Measurements from ENCODE around the gene TMEM252. TPM values are rescaled to one million over a fixed set of nuclear protein-coding genes. Genes with fewer than 3 reads are reported as not detected.

TMEM252 gene
- total RNA-seq, 2 experiments from 2014 or later: not detected

DNA sequence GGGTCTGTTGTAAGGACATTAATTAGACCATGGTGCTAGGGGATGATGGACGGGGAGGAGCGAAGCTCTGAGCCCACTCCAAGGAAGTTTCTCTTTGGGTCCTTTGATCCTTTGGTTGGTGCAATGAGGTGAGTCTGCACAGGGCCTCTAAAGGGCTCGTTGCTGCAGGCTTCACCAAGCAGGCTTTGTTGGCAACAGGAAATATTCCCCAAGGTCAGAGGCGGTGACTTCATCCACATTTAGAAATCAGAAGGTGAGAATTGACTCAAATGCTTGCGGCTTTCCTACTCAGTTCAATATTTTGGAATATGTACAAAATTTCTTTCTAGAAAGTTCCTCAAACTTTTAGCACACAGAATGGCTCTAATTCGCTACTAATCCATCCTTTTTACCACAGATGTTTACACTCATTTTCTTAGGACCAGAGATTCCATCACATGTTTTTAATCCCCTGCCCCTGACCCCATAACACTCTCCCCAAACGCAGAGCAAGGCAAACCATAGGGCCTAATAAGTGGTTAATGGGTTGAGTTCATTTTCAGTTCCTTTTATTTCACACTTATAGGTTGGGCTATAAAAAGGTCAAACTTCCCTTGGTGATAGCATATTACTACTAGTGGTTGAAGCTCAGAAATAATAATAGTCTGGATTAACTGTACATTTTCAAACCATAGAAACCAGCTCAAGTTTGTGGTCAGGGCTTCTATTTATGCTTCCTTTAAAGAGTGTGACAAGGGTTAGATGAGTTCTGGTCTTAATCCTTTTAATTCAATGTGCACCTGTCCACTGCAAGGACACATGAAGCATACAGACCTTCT, 37.3 kb upstream of the TMEM252 start:
- H3K4me3 ChIP-seq (ENCODE audit: low read depth, low read length, poor library complexity, severe bottlenecking): peak overlapping the region; percentile 44

DNA sequence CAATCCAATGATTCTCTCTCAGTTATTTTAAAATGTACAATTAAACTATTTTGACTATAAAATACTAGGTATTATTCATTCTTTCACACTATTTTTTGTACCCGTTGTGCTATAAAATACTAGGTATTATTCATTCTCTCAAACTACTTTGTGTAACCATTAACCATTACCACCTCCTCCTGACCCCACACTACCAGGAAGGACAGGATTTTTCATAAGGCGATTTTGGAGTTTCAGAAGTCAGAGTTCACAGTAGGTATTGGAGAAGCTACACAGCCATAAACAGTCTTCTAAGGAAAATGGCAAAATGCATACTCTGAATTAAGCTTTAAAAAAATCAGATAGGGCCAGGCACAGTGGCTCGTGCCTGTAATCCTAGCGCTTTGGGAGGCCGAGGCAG, 35.1 kb upstream of the TMEM252 start:
- Histone ChIP-seq H3K4me3 (ENCODE audit: low read depth, low read length, poor library complexity, severe bottlenecking) (no peak overlapping the region), H3K79me2 (ENCODE audit: insufficient read depth, low read depth, low read length) (no peaks in the 10 kb centered on the region), H3K9me2 (ENCODE audit: insufficient read depth, low read length) (no peaks in the 10 kb centered on the region), H3K27ac (ENCODE audit: low read depth, low read length, poor library complexity, severe bottlenecking) (no peak overlapping the region), H3K4me1 (ENCODE audit: insufficient read depth, low read length, poor library complexity, severe bottlenecking) (peaks cover 58% of the 10 kb centered on the region), H3K4me2 (ENCODE audit: low read length) (no peak overlapping the region), H3K36me3 (ENCODE audit: insufficient read depth, low read length) (peaks cover 3% of the 10 kb centered on the region; the same call in 1 of the 2 replicates), H3K9me3 (ENCODE audit: low read length) (peaks cover 13% of the 10 kb centered on the region), H2AFZ (ENCODE audit: low read length) (no peak overlapping the region), H4K20me1 (ENCODE audit: insufficient read depth, low read length) (no peaks in the 10 kb centered on the region)
- no peak for TF ChIP-seq EZH2phosphoT487 (IDR thresholded peaks at IDR 0.05; ENCODE audit: borderline replicate concordance, low read depth, low read length)
- TF ChIP-seq, protein P1, sequence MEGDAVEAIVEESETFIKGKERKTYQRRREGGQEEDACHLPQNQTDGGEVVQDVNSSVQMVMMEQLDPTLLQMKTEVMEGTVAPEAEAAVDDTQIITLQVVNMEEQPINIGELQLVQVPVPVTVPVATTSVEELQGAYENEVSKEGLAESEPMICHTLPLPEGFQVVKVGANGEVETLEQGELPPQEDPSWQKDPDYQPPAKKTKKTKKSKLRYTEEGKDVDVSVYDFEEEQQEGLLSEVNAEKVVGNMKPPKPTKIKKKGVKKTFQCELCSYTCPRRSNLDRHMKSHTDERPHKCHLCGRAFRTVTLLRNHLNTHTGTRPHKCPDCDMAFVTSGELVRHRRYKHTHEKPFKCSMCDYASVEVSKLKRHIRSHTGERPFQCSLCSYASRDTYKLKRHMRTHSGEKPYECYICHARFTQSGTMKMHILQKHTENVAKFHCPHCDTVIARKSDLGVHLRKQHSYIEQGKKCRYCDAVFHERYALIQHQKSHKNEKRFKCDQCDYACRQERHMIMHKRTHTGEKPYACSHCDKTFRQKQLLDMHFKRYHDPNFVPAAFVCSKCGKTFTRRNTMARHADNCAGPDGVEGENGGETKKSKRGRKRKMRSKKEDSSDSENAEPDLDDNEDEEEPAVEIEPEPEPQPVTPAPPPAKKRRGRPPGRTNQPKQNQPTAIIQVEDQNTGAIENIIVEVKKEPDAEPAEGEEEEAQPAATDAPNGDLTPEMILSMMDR (conservative IDR thresholded peaks at IDR 0.05; ENCODE audit: low read length): no peak
- DNase-seq (ENCODE audit: low spot score): no peak
- POLR2A ChIA-PET: interaction anchor here (0.7 kb wide), 2 partner anchors 62 to 89 kb away, joined by 3 read pairs; no protein-coding TSS in a partner anchor
- CTCF ChIA-PET (ENCODE audit: unreplicated experiment): no interaction called here
- intact Hi-C loops (cut with micrococcal nuclease; ENCODE audit: unreplicated experiment): no loop called here
- no TSS peak for BruUV-seq (replicated peaks)

More for the DNA sequence above, 37.3 kb upstream of the TMEM252 start:
- ChIA-PET CTCF (ENCODE audit: unreplicated experiment) (interaction anchor here (0.9 kb wide), 2 partner anchors 10 to 372 kb away, joined by 3 read pairs; no protein-coding TSS in a partner anchor), POLR2A (interaction anchor here (0.7 to 2.2 kb wide), 7 partner anchors 8 to 99 kb away, joined by 3 to 14 read pairs (median 4); no protein-coding TSS in a partner anchor)
- peaks cover 78% of the 10 kb centered on the region for H3K4me1 ChIP-seq (ENCODE audit: insufficient read depth, low read length, poor library complexity, severe bottlenecking)
- no peaks in the 10 kb centered on the region for H3K79me2 ChIP-seq (ENCODE audit: insufficient read depth, low read depth, low read length)
- no TSS peak for BruUV-seq (replicated peaks)
- no peaks in the 10 kb centered on the region for H3K9me2 ChIP-seq (ENCODE audit: insufficient read depth, low read length)
- intact Hi-C loops (cut with micrococcal nuclease; ENCODE audit: unreplicated experiment): loop anchor here (1.0 to 2.0 kb wide), 2 partner anchors 31 to 62 kb away; no protein-coding TSS in a partner anchor
- H2AFZ ChIP-seq (ENCODE audit: low read length): peak overlapping the region; percentile 75
- peak overlapping the region; percentile 69 for H3K4me2 ChIP-seq (ENCODE audit: low read length)
- DNase-seq (ENCODE audit: low spot score): peak; percentile 82
- TF ChIP-seq, protein P1 (conservative IDR thresholded peaks at IDR 0.05; ENCODE audit: low read length): no peak
- TF ChIP-seq EZH2phosphoT487 (IDR thresholded peaks at IDR 0.05; ENCODE audit: borderline replicate concordance, low read depth, low read length): no peak
- peak overlapping the region; percentile 88 for H3K27ac ChIP-seq (ENCODE audit: low read depth, low read length, poor library complexity, severe bottlenecking)
- no peaks in the 10 kb centered on the region for H3K9me3 ChIP-seq (ENCODE audit: low read length)
- peaks cover 3% of the 10 kb centered on the region; the same call in 1 of the 2 replicates for H3K36me3 ChIP-seq (ENCODE audit: insufficient read depth, low read length)
- no peaks in the 10 kb centered on the region for H4K20me1 ChIP-seq (ENCODE audit: insufficient read depth, low read length)
